ENCODE results near the gene PDP2.

The PDP2 gene

DNA sequence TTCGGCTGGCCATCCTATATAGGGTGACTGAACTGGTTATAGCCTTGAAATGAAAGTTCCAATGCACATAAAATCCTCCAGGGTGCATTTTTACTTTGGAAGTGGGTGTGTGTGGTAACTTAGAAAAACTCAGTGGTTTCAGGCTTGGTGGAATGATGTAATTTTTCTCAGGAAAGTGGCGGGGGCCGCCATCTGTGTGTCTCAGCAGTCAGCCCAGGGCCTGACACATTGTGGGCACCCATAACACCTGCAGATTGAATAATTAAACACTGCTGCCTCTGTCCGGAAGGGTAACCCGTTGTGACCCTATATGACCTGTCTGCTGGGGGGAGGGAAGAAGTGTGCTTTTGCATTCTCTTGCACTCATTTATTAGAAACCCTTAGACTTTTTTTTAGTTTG, 2.2 kb upstream of the PDP2 start:
- peak overlapping the region; percentile 61; the same call in 1 of the 2 replicates for H3K27ac ChIP-seq (ENCODE audit: low read length)
- H3K9me3 ChIP-seq (replicated peaks; ENCODE audit: insufficient read depth, low read length), result no peaks in the 10 kb centered on the region
- H3F3A ChIP-seq (ENCODE audit: insufficient read depth, low read length), result peaks cover 41% of the 10 kb centered on the region
- peaks cover 22% of the 10 kb centered on the region for H3K79me2 ChIP-seq (ENCODE audit: low read length)
- peaks cover 37% of the 10 kb centered on the region for H3K4me1 ChIP-seq (ENCODE audit: low read length)
- peak overlapping the region; percentile 35 for H3K4me3 ChIP-seq (ENCODE audit: low read length)
- DNase-seq, result peak; percentile 95
- H3K9me2 ChIP-seq (replicated peaks; ENCODE audit: insufficient read depth, low read length), result no peaks in the 10 kb centered on the region
- TF ChIP-seq EZH2 (optimal IDR thresholded peaks at IDR 0.05; ENCODE audit: low read depth, low read length) (no peak), EZH2phosphoT487 (IDR thresholded peaks at IDR 0.05; ENCODE audit: low read length) (no peak)
- TF ChIP-seq, protein P1, sequence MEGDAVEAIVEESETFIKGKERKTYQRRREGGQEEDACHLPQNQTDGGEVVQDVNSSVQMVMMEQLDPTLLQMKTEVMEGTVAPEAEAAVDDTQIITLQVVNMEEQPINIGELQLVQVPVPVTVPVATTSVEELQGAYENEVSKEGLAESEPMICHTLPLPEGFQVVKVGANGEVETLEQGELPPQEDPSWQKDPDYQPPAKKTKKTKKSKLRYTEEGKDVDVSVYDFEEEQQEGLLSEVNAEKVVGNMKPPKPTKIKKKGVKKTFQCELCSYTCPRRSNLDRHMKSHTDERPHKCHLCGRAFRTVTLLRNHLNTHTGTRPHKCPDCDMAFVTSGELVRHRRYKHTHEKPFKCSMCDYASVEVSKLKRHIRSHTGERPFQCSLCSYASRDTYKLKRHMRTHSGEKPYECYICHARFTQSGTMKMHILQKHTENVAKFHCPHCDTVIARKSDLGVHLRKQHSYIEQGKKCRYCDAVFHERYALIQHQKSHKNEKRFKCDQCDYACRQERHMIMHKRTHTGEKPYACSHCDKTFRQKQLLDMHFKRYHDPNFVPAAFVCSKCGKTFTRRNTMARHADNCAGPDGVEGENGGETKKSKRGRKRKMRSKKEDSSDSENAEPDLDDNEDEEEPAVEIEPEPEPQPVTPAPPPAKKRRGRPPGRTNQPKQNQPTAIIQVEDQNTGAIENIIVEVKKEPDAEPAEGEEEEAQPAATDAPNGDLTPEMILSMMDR (IDR thresholded peaks at IDR 0.05; ENCODE audit: low read length), result no peak
- H3K9ac ChIP-seq (ENCODE audit: low read length), result peak overlapping the region; percentile 9; the same call in 1 of the 2 replicates
- no peak overlapping the region for H2AFZ ChIP-seq (ENCODE audit: low read length)
- no peaks in the 10 kb centered on the region for H4K20me1 ChIP-seq (ENCODE audit: insufficient read depth, low read length)
- H3K27me3 ChIP-seq (replicated peaks; ENCODE audit: insufficient read depth, low read length), result no peaks in the 10 kb centered on the region
- H3K4me2 ChIP-seq (ENCODE audit: low read depth, low read length), result peak overlapping the region; percentile 68
- no peaks in the 10 kb centered on the region for H3K36me3 ChIP-seq (replicated peaks; ENCODE audit: insufficient read depth, low read length)

DNA sequence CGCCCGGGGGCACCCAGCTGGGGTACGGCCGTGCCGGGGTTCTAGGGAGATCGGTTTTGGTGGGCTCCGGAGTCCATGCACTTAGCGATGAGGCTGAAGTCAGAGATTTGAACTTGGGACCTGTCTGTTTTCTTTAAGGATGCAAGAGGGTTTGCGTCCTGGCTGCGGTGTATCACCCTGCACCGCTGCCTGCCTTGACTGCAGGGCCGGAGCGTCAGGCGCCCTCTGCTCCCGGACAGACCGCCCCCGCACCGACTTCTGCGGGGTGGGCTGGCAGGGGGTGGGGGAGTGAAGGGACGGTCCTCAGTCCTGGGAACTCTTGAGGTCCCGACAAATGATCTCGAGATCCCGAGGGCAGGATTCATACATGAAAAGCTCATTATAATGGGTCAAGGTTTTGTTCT, 701 bp downstream of the PDP2 start:
- Histone ChIP-seq H3K27ac (ENCODE audit: low read length) (peak overlapping the region; percentile 19; the same call in 1 of the 2 replicates), H2AFZ (ENCODE audit: low read length) (peak overlapping the region; percentile 78)
- DNase-seq, result no peak

DNA sequence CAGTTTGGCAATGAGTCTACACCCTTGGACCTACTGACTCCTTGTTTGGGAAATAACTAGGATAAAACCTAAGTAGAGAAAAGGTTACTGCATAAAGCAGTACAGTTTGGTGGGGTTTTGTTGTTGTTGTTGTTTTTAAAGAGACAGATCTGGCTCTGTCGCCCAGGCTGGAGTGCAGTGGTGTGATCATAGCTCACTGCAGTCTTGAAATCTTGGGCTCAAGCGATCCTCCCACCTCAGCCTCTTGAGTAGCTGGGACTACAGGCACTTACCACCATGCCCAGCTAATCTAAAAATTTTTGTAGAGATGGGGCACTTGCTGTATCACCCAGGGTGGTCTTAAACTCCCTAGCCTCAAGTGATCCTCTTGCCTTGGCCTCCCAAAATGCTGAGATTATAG, 1.2 kb downstream of the PDP2 start:
- H2AFZ ChIP-seq (ENCODE audit: low read length), result no peak overlapping the region
- TF ChIP-seq EZH2 (optimal IDR thresholded peaks at IDR 0.05; ENCODE audit: low read depth, low read length) (no peak), EZH2phosphoT487 (IDR thresholded peaks at IDR 0.05; ENCODE audit: low read length) (no peak)
- TF ChIP-seq, protein P1 (IDR thresholded peaks at IDR 0.05; ENCODE audit: low read length), result no peak
- H3K4me2 ChIP-seq (ENCODE audit: low read depth, low read length), result peak overlapping the region; percentile 76; the same call in 1 of the 2 replicates
- H3K4me1 ChIP-seq (ENCODE audit: low read length), result peaks cover 24% of the 10 kb centered on the region
- H3K9ac ChIP-seq (ENCODE audit: low read length), result peak overlapping the region; percentile 21; the same call in 1 of the 2 replicates
- H3K9me2 ChIP-seq (replicated peaks; ENCODE audit: insufficient read depth, low read length), result no peaks in the 10 kb centered on the region
- H3K9me3 ChIP-seq (replicated peaks; ENCODE audit: insufficient read depth, low read length), result no peaks in the 10 kb centered on the region
- H3K36me3 ChIP-seq (replicated peaks; ENCODE audit: insufficient read depth, low read length), result peaks cover 6% of the 10 kb centered on the region
- H3K79me2 ChIP-seq (ENCODE audit: low read length), result peaks cover 42% of the 10 kb centered on the region
- no peaks in the 10 kb centered on the region for H3K27me3 ChIP-seq (replicated peaks; ENCODE audit: insufficient read depth, low read length)
- H3K27ac ChIP-seq (ENCODE audit: low read length), result no peak overlapping the region
- H4K20me1 ChIP-seq (ENCODE audit: insufficient read depth, low read length), result 0 out of 2 replicates have a peak, but pooled peaks cover 4% of the 10 kb centered on the region
- H3K4me3 ChIP-seq (ENCODE audit: low read length), result peak overlapping the region; percentile 100; the same call in 1 of the 2 replicates
- DNase-seq, result no peak
- H3F3A ChIP-seq (ENCODE audit: insufficient read depth, low read length), result peaks cover 14% of the 10 kb centered on the region

More for the DNA sequence above, 701 bp downstream of the PDP2 start:
- Histone ChIP-seq H3K9me3 (replicated peaks; ENCODE audit: insufficient read depth, low read length) (no peaks in the 10 kb centered on the region), H3K27me3 (replicated peaks; ENCODE audit: insufficient read depth, low read length) (no peaks in the 10 kb centered on the region), H3K4me1 (ENCODE audit: low read length) (peaks cover 26% of the 10 kb centered on the region), H3K4me2 (ENCODE audit: low read depth, low read length) (peak overlapping the region; percentile 77), H3K79me2 (ENCODE audit: low read length) (peaks cover 38% of the 10 kb centered on the region), H3K9me2 (replicated peaks; ENCODE audit: insufficient read depth, low read length) (no peaks in the 10 kb centered on the region), H3F3A (ENCODE audit: insufficient read depth, low read length) (peaks cover 16% of the 10 kb centered on the region), H4K20me1 (ENCODE audit: insufficient read depth, low read length) (0 out of 2 replicates have a peak, but pooled peaks cover 4% of the 10 kb centered on the region), H3K36me3 (replicated peaks; ENCODE audit: insufficient read depth, low read length) (peaks cover 6% of the 10 kb centered on the region), H3K9ac (ENCODE audit: low read length) (peak overlapping the region; percentile 87), H3K4me3 (ENCODE audit: low read length) (peak overlapping the region; percentile 100)
- TF ChIP-seq, protein P1 (IDR thresholded peaks at IDR 0.05; ENCODE audit: low read length), result no peak
- TF ChIP-seq EZH2phosphoT487 (IDR thresholded peaks at IDR 0.05; ENCODE audit: low read length) (no peak), EZH2 (optimal IDR thresholded peaks at IDR 0.05; ENCODE audit: low read depth, low read length) (no peak)

Data from MM.1S (cell line).